Measurements from ENCODE around the gene TMX4.

The TMX4 gene

DNA sequence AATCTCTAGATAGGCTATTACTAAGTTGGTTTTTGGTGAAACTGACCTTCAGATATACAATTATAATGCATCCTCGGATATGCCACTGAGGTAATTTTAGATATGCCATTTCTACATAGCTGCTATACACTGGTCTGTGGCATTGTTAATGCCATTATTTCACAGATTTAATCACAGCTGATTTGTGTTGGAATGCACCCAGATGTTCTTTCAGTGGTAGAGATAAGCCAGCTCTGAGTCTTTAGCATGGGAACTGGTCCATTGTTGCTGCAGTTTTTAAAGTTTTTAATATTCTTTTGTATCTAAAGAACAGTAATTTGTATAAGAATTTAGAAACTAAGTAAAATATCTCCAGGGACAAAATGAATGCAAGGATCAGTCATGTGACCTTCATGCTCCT lies 6.8 kb downstream of the TMX4 start:
- DNase-seq: no peak

GRCh38 chr20:8008733-8009132 lies 10.8 kb downstream of the TMX4 start:
- no peak for DNase-seq

DNA sequence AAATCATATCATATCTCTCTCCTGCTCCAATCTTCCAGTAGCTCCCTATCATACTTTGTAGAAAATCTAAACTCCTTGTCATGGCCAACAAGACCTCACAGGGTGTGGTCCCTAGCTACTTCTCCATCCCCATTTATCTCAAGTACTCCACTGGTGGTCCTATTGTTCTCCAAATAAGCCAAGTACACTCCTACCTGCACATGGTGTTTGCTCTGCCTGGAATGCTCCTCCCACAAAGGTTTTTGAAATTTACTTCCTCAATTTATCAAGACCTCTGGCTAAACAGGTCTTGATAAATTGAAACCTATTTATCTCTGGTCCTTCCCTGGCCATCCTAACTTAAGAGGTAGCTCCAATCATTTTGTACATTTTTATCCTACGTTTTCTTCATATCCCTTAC lies 12.1 kb downstream of the TMX4 start:
- DNase-seq: no peak

DNA sequence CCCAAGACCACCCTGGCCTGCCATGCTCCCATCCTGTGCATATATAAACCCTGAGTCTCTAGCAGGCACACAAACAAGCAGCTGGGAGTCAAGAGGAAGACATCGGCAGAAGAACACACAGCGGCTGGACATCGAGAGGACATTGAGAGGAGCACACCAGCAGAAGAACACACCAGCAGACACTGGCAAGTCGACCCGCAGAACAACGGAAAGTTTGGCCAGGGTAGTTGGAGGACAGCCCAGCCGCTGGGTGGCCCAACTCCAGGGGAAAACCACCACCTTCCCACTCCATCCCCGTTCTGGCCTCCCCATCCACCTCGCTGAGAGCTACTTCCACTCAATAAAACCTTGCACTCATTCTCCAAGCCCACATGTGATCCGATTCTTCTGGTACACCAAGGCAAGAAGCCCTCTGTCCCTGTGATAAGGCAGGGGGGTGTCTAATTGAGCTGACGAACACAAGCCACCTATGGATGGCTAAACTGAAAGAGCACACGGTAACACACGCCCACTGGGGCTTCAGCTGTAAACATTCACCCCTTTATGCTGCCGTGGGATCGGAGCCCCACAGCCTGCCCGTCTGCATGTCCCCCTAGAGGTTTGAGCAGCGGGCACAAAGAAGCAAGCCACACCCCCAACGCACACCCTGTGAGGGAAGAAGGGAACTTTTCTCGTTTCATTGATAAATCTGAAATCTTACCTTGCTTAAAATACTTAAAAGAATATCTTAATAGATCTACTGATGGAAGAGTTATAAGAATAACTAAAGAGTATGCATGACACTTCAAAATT lies 13.8 kb downstream of the TMX4 start:
- DNase-seq: no peak

- no peak for DNase-seq
Observed at GRCh38 chr20:8005033-8005432, 14.5 kb downstream of the TMX4 start.

DNA sequence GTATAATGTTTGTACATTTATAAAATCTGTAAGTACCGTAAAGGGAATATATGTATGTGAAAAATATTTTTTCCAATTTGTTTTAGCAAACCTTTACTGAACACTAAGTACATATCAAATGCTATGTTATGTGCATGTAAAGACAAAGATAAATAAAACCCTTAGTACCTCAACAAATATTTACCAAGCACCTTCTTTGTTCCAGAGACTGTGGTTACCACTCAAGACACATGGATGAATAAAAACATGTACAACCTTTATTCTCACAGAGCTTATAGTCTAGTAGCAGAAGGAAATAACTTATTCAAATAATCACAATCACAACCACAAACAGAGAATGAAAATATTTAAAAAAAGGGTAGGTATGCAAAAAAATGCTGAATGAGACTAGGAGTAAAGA lies 17.5 kb downstream of the TMX4 start:
- no peak for DNase-seq

DNA sequence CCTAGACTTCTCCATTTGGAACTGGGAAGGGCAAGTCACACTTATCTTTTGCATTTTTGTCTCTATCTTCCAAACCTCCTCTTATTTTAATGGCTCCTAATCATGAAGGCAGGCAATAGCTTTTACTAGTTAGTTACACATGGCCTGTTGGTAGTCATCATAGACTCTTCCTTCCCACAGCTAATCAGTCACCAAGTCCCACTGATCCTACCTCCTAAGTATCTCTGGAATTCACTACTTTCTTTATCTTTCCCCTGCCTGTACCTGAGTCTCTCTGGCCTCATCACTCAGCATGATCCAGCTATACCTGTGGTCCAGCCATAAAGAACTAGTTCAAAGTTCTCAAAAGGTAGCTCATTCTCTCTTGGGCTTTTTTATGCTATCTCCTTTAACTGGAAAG lies 18.8 kb downstream of the TMX4 start:
- DNase-seq: no peak

GRCh38 chr20:7996898-7997297 lies 22.7 kb downstream of the TMX4 start:
- DNase-seq: no peak

DNA sequence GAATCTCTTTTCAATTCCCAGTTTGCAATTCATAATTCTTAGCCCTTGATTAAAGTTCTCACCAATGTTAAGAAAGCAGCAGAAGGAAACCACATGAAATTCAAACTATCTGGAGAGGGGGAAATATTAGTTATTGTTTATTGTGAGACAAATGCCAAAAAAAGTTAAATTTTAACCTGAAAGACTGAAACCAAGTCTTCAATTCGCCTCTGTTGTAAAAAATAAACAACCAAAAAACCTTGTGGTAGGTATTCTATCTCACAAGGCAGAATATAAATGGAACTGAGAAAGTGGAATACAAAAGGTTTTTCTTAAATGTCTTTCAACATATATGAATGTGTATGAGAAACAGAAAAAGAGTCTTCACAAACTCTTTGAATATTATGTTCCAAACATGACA lies 24.8 kb downstream of the TMX4 start:
- DNase-seq: no peak

DNA sequence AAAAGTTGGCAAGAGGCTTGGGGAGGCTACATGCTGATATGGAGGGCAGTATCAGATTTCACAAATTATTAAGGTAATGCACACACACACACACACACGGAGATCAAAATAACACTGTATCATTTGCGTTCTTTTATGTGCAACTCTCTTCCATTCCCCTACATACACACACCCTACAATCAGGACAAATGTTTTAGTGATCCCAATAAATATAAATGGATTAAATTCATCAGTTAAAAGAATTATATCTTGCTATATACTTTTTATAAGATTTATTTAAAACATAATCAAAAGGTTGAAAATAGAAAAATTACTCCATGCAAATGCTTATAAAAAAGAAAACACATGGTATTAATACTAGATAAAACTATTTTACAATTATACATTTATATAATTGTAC lies 25.9 kb downstream of the TMX4 start:
- no peak for DNase-seq

DNA sequence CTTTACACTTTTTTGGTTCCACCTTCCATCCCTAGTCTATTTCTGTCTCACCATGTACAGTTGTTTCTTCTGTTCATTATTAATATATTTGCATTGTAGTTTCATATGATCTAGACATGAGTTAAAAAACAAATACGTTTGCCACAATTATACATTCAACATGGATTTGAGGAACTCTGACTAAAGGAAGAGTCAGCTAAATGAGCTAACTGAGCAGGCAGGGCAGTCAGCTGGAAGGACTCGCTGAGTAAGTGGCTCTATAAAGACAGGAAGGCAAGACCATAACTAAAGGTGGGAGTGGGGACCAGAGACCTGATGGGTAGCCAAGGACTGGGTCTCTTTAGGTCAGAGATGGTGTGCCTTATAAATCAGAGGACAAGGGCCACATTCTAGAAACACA lies 26.3 kb downstream of the TMX4 start:
- no peak for DNase-seq

DNA sequence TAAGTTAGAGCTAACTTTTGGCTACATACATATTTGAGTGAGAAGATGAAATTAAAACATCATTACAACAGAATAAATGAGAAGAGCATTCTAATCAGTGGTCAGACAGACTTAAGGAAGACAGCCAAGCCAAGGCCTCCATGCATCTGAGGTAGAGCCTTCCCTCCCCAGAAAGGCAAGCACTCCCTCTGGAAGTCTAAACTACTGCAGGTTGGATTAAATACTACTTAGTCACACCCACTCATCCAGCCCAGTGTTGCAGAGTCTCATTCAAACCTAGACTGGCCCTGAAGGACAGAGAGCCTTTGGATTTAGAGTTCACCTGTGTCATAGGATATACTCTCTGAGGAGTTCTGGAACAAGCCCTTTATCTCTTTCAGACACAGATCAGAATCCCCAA lies 29.2 kb downstream of the TMX4 start:
- no peak for DNase-seq

GRCh38 chr20:7989379-7989778 lies 30.2 kb downstream of the TMX4 start:
- DNase-seq: no peak

DNA sequence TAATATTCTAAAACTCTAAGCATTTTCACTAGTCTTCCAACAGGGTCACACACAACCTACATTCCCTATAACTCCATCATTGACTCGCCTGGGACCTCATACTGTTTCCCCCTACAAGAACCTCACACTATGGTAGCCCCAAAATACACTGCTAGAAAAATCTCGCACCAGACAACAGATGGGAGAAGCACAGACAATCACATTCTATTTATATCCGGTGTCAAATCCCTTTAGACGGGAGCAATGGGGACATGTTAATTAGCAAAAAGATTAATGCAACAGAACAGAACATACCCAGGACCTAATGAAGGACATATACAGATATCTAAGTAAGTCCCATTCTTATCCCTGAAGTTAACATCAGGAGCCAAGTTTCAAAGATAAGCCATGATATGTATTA lies 33.6 kb downstream of the TMX4 start:
- no peak for DNase-seq

GRCh38 chr20:7984192-7984591 lies 35.4 kb downstream of the TMX4 start:
- DNase-seq: no peak

DNA sequence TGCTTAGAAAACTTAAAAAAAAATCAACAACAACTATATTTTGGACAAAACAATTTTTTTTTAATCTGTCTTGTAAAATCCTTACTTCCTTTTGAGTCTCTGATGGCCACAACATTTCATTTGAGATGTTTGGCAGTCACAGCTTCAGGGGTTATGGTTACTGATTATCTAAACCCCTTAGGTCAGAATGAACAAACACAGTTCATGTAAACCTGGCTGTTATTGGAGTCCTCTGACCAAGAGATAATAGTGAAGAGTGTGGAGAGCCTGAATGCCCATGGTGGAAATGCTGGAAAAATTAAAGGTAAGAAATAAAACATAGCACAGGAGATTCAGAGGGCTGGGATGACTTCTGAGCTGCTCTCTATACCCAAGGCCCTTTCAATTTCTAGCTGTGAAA lies 38.2 kb downstream of the TMX4 start:
- DNase-seq: no peak

DNA sequence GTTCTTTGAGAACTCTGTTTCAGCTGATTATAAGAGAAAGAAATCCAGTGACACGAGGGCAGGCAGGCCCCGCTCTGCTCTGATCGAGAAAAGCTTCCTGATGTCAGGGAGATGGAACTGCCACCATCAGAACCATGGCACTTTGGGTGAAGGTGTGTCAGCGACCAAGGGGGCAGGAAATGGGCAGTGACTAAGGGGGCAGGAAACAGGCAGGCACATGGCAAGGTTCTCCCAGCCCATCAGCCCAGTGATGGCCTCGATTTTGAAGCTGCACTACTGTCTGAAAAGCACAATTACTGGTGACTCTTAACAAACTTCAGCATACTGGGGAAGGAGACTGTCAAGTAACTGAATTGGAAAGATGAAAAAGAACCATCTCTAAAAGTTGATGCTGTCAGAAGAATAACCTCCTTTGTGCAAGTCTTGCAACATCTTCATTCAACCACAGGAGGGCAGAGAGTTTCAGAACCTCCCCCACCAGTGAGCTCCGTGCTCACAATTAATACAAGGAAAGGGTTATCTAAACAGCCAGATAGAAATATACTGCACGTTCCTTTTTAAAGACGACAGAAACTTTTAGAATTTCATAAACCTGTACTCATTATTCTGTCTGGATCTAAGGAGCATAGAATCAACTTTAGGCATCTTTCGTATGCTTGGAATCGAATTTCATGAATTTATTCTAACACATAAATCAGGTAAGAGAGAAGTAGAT lies 39.1 kb downstream of the TMX4 start:
- no peak for DNase-seq

DNA sequence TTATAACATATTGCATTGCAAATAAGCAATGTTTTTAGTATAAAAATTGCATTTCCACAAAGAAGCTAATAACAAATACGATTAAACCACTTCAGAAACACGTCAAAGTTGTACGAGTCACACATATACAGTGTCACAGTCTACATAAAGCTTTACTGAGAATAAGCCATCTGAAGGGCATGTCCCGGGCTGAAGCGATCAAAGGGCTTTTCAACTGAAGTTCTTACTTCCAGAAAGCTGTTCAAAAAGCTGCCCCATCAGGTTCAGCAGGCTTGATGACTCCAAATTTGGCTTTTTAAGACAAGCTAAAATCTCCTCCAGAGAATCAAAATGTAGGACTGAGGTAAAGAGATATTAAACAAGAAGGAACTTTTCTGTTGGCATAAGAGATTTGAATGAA lies 41.9 kb downstream of the TMX4 start:
- no peak for DNase-seq

GRCh38 chr20:7975851-7976414 lies 43.6 kb downstream of the TMX4 start:
- no peak for DNase-seq

- DNase-seq: no peak
Observed at GRCh38 chr20:7974785-7975435, 44.7 kb downstream of the TMX4 start.

DNA sequence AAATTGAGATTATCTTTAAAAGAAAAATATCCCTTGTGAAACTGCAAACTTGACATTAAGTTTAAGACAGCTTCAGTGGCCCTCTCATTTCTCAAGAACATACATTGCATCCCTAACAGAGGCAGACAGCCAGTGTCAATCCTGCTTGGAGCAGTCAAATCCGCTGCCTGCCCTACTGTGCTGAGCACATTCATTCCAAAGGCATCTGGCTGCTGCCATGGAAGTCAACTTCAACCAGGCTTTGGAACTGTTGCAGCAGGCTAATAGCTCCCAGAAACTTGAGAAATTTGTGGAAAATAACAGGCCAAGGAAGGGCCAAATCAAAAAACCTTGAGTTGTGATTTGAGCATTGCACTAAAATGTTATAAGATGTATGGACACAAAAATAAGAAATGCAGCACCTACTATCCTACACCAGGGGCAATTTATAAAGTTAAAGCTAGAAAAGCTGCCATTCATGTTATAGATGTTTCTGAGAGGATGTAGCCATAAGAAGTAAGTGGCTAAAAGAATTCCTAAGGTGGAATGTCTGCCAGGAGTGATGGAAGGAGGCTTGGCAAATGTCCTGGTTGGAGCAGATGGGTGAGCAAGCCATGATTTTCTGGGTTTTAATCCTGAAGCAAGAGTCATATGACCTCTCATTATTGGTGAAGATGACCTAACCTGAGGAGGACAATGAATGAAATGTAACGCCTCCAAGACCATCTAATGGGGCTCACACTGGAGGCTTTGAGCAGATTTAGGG lies 47.9 kb downstream of the TMX4 start:
- no peak for DNase-seq

DNA sequence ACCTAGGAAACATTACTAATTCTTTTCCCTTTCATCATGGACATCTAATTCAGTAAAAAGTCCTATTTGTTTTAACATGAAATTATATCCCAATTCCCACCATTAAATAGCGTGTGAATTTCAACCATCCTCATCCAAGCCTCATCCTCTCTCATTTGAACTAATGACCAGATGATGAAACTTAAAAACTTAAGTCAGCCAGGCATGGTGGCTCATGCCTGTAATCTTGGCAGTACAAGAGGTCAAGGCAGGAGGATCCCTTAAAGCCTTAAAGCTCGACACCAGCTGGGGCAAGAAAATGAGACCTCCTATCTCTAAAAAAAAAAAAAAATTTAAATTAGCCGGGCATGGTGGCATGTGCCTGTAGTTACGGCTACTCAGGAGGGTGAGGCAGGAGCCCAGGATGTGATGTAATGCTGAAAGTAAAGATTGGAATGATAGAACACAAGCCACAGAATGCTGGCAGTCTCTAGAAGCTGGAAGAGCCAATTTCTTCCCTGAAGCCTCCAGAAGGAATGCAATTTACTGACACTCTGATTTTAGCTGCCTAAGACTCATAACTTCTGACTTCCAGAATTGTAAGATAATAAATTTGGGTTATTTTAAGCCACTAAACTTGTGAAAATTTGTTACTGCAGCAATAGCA lies 52.2 kb downstream of the TMX4 start:
- no peak for DNase-seq

- DNase-seq: no peak
Observed at GRCh38 chr20:7966176-7966575, 53.4 kb downstream of the TMX4 start.
